Measurements from ENCODE around the gene B3GALT6.
A peak's percentile ranks its signal among the peaks of the same experiment; 100 is the strongest.

Gene B3GALT6

DNA sequence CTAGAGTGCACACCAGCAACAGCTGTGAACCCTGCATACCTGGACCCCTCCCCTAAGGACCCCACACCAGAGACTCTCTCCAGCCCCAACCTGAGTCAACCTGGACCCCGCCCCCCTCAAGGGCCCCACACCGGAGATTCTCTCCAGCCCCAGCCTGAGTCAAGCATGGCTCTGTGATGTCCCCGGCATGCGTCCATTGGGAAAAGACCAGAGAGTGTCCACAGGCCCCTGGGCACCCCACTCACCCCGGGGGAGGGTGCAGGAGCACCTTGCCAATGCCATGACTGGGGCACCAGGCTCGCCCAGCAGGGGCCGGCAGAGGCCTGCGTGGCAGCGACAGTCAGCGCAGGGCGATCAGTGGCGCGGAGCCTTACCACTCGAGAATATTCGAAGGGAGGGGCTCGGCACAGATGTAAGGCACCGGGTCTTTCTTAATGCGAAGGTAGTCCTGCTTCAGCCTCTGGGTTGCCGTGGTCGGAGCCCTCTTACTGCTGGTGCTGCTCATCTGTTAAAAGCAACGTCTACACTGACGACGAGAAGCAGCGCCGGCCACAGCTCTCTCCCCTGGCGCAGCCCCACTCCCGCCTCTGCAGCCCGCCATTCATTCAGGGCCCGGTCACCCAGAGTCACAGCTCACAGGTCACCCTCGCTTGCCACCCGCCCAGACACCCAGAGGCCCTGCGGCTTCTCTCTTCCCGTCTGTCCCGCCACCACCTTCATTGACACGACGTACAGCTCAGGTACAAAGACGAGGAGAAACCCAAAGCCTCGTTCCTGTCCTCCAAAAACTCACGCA lies 35.6 kb downstream of the B3GALT6 start:
- no peak for DNase-seq

DNA sequence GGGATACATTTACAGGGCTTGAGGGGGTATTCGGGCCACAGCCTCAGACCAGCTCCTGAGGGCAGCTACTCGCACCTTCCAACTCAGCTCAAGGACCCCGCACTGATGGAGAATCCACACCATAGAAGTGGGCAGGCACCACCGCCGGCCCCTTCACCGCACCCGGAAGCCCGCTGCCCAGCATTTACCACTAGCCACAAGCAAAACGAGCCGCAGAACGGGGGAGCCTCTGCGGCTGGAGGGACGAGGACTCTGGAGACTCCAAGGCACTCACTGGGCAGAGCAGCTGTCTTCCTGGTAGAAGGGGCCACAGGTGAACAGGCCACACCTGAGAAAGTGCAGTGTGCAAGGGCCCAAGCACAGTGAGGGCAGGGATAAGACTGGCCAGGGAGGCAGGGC lies 36.2 kb downstream of the B3GALT6 start:
- no peak for DNase-seq

DNA sequence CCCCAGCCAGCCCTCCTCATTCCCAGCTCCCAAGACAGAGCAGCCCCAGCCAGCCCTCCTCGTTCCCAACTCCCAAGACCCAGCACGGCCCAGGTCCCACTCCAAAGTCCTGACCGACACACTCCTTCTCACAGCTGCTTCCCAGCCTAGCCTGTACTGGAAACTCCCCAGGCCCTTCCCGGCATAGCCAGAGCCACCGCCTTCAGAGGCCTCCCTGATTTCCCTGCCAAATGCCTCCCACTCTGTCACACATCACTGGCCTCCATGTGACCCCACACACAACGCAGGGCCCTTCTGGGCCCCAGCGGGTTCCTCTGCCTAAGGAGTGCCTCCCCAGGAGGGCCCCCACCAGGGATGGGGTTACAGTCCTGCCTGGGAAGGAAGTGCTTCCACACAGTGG lies 38.8 kb downstream of the B3GALT6 start:
- no peak for DNase-seq

DNA sequence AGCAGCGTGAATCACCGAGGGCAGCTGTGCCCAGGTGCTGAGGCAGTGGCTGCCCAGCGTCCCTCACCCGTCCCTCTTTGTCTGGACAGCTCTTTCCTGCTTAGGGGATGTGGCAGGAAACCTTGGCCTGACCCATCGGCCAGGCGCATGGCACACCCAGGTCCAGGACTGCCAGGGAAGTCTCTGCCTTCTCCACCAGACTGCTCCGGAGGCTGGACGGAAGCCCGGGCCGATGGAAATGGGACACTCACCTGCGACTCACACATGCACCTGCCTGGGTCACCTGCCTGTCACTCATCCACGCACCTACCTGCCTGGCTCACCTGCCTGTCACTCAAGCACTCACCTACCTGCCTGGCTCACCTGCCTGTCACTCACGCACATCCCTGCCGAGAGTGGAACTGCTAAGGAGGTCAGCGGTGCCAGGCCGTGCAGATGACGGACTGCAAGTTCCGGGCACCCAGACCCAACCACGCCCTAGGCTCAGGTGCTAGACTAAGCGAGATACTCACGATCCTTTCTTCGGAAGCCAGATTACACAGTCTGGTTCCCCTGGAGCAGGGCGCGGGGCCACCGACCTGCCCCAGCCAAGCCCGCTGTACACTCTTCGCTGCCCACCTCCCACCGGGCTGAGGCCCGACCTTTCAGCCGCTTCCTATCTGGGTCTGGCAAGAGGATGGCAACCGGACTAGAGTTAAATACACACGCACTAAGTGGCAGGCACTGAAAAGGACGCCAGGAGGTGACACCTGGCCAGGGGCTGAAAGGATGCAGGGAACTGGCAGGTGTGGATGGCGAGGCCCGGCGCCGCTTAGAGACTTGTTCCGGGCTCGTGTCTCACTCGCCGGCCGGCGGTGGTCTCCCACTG lies 40.5 kb downstream of the B3GALT6 start:
- DNase-seq = peak in 1 of 2 experiments; percentile 40

DNA sequence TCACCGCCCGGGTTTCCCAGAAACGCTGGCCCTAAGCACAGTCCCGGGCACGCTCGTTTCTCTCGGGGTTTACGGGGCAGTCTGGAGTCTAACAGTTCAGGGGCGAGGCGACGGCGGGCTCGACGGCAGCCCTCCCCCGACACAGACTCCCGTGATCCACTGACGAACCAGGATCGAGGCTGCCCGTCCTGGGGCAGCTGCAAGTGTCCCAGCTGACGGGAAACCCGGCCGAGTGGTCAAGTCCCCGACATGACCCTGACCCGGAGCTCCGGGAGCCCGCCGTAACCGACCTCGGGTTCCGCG lies 41.1 kb downstream of the B3GALT6 start:
- no peak for DNase-seq

DNA sequence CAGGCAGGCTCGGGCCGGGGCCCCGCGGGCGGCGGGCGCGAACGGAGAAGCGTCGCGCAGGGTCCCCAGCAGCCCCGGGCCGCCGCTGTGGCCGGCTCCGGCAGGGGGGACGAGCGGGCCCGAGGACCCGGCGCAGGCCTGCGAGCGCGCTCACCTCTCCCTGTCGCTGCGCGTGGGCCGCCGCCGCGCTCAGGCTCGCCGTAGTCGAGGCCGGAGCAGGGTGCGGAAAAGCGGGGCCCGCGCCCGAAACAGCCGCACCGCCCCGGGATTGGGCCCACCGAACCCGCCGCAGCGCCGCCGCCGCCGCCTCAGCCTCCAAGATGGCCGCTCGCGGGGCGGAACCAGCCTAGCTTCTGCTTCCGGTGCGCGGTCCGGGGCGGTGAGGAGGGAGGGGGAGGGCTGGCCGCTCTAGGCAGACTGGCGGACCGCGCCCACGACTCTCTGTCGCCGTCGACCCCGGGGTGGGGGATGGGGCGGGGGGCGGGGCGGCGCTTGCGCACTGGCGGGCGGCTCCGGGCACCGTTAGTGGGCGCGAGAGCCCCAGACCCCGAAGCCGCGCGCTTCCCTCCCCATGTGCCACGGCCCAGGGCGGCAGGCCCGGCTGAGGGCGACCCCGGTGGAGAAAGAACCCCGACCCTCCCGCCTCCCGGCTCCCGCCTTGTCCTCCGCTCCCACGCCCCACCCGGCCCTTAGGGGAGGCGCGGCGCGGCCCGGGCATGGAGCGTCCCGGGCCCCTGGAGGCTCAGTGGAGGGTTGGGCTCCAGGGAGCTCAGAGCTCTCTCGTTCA lies 41.7 kb downstream of the B3GALT6 start, which contains the start of gene UBE2J2:
TSS of gene UBE2J2 (minus strand) at position 343 of the 787 bp plus-strand sequence. CDS start 5,862 bp downstream, outside the sequence.
- DNase-seq = peak; percentile 82 to 90

DNA sequence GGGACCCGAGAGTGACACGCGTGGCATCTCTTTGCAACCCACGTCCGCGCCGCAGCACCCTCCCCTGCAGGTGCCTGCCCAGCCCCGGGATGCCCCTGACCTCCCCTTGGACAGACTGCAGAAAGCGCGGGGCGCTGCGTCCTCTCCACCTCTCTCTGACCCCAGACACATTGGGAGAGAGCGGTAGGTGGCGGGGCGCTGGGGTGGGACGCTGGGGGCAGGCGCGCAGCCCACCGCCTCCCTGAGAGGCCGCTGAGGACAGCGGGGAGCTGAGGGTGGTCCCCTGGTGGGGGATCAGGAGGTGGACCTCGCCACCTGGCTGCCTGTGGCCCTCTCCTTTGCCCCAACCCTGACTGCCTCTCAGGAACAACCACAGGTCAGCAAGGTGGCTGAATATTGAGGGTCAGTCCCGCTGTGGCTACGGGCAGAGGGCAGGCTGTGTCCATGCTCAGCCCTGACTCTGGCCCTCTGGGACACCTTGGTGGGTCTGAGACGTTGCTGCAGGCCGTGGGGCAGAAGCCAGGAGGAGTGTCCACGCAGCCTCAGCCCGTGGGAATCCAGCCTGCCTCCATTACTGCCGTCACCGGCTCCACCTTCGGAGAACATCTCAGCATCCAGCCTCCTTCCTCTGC lies 42.4 kb downstream of the B3GALT6 start:
- DNase-seq = no peak

DNA sequence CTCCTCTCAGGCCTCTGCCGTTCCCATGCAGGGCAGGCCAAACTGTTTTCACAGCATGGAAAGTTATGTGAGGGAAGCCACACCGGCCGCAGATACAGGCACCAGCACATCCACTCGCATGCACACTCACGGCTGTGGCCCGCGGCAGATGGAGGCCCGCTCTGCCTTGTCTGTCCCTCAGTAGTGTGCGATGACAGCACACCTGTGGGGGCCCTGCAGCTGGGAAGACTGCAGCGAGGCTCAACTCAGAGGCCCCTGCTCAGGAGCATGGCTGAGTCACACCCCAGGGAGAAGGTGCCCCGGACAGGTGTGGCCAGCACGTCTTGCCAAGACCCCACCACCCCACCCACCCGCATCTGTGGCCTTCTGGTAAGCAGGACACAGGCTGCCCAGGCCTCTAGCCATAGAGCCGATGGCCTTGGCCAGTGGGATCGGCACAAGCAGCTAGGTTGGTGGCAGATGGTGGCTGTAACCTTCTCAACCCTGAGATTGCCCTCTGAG lies 42.9 kb downstream of the B3GALT6 start:
- no peak for DNase-seq

DNA sequence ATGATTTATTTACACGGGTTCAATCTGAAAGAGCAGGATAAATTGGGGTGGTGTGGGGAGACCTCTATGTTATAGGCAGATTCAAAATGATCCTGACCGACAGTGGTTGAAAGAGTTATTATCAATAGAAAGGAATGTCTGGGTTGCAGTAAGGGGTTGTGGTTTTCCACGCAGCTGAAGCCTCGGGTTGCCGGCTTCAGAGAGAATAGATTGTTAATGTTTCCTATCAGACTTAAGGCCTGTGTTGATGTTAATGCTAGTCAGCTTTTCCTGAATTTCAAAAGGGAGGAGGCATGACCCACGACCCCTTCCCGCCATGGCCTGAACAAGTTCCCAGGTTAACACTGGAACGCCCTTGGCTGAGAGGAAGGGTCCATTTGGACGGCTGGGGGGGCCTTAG lies 43.8 kb downstream of the B3GALT6 start:
- DNase-seq = no peak

DNA sequence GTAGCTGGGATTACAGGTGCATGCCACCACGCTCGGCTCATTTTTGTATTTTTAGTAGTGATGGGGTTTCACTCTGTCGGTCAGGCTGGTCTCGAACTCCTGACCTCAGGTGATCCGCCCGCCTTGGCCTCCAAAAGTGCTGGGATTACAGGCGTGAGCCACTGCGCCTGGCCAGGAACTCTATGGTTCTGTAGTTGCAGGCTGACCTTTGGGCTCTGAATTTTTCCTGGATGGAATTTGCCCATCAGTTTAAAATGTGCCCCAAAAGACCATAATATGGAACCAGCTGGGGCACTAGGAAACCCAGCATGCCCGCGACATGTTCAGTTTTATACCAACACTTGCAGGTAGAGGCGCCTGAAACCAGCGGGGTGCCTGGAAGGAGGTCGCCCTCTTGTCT lies 46.6 kb downstream of the B3GALT6 start:
- no peak for DNase-seq

DNA sequence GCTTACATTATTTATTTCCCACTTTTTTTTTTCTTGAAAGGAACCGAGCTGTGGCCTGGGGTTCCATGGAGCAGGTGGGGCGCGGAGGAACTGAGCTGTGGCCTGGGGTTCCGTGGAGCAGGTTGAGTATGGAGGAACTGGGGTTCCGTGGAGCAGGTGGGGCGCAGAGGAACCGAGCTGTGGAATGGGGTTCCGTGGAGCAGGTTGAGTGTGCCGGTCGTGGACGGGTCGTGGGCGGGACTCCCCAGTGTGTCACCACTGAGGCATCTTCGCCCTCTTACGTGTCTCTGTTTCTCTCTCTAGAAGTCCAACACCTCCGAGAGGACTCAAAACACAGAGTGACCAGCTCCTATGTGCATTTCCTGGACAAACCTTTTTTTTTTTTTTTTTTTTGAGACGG lies 47.0 kb downstream of the B3GALT6 start:
- no peak for DNase-seq

DNA sequence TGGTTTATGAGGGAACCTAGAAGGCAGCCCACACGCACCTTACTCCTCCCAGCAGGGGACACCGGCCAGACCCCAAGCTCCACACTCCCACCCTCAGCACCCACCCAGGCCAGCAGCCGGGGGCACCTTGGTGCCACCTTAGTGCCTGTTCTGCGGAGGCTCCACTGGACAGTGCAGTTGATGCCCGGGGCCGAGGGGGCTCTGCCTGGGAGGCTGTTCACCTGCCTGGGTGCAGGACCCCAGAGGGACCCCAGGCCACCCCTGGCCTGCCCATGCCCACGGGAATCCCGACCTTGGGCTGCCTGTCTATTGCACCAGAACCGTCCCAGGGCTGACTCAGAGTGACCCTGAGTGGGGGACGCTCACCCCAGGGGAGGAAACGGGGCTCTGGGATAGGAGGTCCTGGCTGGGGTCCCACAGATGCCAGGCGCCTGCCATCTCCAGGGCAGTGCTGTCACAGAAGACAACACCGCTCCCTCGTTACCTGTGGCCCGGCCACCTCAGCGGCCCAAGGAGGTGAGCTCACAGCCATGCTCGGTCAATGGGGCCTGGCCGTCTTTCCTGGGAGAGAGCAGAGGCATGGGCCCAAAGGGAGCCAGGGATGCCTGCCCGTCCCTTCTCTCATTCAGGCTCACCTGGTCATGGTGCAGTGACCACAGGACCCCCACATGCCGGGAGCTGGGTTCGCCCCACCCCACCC lies 48.9 kb downstream of the B3GALT6 start:
- no peak for DNase-seq

DNA sequence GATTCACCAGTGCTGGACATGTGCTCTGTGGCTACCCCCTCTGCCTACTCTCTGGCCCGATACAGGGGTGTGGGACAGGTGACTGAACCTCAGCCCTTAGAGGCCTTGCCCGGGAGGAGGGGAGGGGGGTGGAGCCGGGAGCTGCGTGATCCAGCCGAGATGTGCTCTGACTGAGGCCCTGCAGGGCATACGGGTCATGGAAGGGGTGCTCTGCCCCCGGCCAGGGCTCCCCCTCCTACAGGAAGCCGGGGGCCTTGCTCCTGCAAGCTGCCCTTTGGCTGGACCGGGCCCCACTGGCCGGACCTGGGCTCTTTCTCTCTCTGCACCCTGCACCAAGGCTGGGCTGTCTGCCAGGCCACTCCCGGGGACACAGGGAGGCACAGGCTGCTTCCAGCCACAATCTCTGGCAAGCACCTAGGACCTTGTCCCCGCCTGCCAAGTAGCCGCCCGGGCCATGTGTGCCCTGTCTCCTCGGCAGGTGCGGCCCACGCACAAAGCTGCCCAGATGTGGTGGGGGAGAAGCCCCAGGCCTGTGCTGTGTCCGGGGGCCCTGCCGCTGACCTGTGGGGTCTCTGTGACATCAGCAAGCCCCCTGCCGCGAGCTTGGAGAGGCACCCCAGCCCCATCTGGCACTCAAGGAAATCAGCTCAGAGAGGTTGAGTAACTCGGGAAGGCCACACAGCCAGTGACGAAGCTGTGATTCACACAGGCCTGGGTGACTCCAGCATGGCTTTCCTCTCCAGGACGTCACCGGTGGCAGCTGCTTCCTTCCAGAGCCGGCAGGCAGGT lies 49.7 kb downstream of the B3GALT6 start:
- DNase-seq = no peak

DNA sequence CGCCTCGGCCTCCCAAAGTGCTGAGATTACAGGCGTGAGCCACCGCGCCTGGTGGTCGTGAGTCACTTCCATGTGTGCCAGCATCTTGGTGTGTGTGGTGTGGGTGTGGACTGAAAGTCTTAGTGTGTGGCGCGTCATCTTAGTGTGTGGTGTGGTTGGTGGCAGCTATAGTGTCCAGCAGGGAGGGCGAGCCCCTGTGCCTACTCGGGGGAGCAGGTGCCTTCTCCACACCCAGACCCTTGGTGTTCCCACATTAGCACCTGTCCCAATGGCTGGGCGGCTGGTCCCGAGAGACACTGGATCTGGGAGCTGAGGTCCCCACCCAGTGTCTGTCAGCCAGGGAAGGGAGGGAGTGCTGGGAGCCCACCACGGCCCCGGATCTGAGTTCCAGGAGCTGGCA lies 51.0 kb downstream of the B3GALT6 start:
- no peak for DNase-seq

DNA sequence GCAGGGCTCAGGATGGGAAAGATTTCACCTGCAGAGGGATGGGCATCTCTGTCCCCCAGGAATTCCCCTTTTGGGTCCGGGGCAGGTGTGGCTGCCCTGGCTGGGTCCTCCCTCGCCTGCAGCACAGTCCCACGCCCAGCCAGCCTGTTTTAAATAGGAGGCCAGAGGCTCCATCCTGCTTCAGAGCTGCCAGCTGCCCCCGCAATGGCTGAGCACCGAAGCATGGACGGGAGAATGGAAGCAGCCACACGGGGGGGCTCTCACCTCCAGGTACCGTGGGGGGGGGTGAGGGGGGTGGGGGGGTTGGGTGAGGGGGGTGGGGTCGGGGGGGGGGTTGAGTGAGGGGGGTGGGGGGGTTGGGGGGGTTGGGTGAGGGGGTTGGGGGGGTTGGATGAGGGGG lies 51.8 kb downstream of the B3GALT6 start:
- DNase-seq = no peak
